HG02938 (cell line): ENCODE data around the gene SLC9A1.
"Not testable (repeated sequence)": the region's sequence is repeated elsewhere in the genome, so short reads cannot be mapped to it uniquely, and the experiment has no call there.

Experiments used
- ATAC-seq: cut with Tn5 transposase; IDR thresholded peaks from one replicate; pipeline ENCODE4 v1.9.1; 2021; ENCODE audit warnings: mild to moderate bottlenecking, moderate library complexity; ENCODE audit not compliant: unreplicated experiment

The SLC9A1 gene

DNA sequence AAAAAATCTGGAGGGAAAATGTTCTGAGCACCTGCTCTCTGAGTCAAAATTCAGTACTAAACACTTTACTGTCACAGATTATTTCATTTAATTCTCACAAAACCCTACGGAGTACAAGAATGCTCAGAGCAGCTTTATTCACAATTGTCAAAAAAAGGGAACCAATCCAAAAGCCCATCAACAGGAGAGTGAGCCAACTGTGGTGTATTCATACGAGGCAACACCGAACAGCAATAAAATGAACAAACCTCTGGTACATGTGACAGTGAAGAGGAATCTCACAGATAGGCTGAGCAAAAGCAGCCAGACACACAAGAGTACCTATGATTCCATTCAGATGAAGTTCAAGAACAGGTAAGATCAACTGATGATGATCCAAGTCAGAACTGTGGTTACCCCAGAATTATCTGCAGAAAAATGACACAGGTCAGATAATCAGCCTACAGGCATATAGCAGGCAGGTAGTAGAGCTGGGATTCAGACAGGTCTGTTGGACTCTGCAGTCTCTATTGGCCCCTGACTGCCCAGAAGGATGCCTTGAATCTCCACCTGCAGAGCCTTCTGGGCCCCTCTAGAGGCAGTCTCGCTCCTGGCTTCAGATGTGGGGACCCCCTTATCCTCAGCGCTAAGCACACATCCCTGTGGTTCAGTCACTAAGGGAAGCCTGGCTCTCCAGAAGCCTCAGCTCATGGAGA is 19.2 kb downstream of the SLC9A1 start:
- no peak for ATAC-seq

DNA sequence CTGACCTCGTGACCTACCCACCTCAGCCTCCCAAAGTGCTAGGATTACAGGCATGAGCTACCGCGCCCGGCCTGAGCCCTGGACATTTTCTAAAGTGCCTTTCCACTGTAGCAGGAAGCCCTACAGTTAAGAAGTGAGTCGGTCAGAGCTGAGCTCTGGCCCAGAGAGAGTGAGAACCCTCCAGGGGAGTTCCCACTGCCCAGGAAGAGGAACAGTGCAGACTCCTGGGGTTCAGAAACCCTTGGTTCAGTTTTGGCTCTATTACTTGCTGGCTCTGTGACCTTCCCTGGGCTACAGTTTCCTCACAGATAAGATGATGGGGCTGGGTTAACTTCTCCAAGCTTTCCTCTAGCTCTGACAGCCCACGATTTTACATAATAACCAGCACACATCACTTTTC is 20.9 kb downstream of the SLC9A1 start:
- ATAC-seq, result peak; percentile 51

DNA sequence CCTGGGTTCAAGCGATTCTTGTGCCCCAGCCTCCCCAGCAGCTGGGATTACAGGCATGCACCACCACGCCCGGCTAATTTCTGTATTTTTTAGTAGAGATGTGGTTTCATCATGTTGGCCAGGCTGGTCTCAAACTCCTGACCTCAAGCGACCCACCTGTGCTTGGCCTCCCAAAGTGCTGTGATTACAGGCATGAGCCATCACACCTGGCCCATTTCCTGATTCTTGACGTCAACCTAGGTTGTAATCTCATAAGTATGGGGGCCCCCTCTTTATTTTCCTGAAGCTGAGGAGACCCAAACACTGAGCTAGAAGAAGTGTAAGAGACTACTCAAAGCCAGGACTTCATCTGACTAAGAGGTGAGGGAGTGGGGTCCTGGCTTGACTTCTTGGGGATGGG is 21.8 kb downstream of the SLC9A1 start:
- no peak for ATAC-seq

DNA sequence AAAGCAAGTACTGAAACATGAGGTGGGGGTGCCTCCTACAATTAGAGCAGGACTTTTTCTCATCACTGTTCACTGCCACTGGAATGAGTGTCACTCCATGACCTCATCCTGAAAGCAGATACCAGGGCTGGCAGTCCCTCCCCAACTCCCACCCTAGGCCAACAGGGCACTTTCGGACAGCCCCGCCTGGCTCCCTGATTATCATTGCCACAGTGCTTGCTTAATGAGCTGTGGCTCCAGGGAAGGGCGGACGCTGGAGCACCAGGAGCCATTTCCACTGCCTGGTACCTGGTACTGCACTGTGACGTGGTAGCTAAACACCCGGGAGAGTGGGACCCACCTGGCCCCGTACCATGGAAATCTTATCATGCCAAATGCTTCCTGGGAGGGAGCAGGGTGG is 22.3 kb downstream of the SLC9A1 start:
- ATAC-seq, result no peak

DNA sequence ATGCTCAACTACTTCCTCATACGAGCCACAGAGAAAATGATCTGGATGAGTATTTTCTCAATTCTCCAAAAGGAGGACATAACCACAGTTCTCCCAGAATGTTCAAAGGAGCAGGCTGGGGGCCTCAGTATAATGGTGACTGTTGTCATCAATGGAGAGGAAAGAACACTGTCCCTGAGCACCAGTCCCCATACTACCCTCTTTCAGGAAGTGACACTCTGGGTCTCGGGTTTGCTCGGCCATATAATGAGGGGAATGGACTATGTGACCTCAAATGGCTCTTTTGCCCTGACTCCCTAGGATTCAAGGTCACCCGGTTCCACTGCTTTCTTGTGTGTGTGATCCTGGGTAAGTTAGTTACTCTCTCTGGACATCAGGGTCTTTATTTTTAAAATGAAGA is 22.8 kb downstream of the SLC9A1 start:
- ATAC-seq, result no peak

DNA sequence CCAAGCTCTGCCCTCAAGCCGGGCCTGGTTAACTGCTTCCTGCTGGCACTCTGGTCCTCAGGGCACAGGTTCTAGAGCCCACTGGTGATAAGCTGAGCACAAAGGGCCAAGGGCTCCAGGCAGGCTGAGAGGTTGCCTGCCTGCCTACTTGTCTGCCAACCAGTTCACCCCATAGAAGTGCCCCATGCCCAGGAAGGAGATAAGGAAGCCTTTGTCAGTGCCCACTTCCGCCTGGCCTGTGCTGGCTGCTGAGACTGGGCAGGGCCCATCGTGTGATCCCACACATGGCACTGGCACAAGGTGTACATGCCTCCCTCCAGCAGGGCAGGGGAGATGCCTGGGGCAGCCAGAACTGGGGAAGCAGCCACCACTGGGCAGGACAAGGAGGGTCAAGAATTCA is 24.1 kb downstream of the SLC9A1 start:
- ATAC-seq, result no peak

DNA sequence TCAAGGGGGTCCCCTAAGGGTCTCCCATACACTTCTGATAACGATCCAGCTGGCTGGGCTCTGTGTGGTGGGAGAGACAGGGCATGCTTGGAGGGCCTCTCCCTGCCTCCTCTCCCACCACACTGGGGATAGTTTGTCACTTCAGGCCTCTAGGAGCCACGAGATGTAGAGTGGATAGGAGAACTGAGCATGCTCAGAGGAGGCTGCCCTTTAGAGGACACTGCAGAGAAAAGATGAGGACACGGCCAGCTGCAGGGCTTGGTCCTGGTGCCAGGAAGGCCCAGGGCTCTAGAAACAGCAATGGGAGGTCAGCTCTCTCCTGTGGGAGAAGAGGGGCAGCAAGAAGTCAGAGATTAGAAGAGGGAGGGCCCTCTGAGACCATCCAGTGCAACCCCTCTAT is 25.7 kb downstream of the SLC9A1 start:
- ATAC-seq, result no peak

DNA sequence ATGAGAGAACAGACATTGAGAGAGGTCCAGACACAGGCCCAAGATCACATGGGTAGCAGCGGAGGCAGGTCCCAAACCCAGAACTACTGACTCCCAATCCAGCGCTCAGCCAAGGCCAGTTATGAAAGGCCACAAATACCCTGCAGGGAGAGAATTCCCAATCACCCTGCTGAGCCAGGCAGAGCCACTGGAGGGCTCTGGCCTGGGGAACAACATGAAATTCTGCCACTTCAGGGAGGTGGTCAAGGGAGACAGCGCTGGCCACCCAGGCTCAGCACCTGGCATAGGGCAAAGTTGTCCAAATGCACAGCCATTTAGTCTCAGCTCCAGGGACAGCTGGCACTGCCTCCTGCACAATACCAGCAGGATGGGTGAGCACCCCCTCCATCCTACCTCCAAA is 27.5 kb downstream of the SLC9A1 start:
- no peak for ATAC-seq

DNA sequence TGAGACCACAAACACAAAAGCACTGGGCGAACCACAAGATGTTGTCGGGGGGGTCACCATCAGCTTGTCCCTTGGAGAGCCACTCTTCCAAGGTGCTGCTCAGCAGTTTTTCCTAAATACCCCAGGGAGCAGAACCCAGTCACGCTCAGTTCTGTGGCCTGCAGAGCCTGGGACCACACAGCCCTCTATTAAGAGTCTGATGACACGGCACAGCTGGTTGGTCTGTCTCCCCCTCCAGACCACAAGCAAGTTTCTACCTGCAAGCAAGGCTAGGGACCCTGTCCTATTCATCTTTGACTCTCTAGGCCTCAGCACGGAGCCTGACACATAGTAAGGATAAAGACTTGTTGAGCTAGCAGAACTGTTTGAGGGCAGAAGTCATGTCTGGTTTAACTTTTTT is 28.5 kb downstream of the SLC9A1 start:
- no peak for ATAC-seq

DNA sequence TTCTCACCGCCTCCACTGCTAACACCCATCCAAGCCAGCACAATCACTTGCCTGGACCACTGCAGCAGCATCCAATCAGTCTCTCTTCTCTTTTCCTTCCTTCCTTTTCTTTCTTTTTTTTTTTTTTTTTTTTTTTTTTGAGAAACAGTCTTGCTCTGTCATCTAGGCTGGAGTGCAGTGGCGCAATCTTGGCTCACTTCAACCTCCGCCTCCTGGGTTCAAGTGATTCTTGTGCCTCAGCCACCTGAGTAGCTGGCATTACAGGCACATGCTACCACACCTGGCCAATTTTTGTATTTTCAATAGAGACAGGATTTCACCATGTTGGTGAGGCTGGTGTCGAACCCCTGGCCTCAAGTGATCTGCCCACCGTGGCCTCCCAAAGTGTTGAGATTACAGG is 29.8 kb downstream of the SLC9A1 start:
- ATAC-seq, result not testable (repeated sequence)

DNA sequence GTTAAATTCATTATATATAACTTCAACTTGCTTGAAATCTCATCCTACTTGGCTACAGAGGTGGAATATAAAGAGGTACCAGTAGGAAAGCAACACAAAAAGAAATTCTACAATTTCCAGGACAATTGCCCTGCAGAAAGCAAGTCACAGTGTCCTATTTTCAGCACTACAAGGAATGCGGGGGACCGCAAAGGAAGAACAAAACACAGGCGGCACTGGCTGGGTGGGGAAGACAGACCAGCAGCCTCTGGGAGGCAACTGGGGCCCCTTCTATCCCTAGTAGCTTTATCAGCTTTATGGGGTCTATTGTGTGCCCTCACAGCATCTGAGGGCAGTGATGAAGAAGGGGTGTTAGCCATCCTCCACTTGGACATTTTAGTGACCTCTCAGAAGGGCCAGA is 30.5 kb downstream of the SLC9A1 start:
- ATAC-seq, result no peak

DNA sequence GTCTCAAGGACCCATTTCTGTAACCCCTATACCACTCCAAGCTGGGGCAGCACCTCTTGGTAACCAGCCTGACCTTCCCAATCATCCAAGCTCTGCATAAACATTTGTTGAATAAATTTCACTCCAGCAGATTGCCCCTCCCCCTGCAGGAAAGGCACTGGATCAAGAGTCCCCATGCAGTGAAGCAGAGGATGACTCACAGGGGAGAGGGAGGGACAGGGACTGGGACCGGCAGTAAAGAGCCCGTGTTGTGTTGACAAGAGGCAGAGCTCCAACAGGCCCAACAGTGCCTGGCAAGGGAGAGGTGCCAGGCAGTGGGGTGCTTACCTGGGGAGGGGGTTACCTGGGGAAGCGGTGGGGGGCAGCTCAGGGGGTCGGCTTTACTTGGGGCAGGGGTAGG is 32.3 kb downstream of the SLC9A1 start:
- ATAC-seq, result no peak

DNA sequence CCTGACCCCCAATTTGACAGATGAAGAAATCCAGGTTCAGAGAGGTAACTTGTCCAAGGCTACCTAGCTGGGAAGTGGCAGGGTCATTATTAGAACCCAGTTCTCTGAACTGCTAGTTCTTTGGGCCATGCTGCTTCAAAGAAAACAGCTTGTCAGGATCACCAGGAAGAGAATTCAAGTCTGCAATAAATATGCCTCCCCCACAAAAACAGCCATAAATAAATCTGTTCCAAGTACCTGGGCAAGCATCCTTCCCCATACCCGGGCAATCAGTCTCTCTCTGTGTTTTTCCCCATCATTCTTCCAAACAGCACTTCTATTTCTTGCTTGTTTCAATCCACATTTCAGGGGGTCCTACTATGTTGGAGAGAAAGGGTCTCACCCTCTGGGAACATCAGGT is 34.1 kb downstream of the SLC9A1 start:
- no peak for ATAC-seq

DNA sequence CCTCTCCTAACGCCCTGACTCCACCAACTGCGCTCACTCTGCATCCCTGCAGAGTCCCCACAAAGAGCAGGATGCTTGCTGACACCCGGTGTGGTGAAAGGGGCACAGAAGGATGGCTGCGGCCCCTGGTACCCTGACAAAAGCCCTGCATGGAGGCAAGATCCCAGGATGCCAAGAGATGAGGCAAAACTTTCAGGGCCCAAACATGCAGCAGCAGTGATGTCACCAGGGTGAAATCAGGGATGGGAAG is 36.6 kb downstream of the SLC9A1 start:
- ATAC-seq, result no peak

DNA sequence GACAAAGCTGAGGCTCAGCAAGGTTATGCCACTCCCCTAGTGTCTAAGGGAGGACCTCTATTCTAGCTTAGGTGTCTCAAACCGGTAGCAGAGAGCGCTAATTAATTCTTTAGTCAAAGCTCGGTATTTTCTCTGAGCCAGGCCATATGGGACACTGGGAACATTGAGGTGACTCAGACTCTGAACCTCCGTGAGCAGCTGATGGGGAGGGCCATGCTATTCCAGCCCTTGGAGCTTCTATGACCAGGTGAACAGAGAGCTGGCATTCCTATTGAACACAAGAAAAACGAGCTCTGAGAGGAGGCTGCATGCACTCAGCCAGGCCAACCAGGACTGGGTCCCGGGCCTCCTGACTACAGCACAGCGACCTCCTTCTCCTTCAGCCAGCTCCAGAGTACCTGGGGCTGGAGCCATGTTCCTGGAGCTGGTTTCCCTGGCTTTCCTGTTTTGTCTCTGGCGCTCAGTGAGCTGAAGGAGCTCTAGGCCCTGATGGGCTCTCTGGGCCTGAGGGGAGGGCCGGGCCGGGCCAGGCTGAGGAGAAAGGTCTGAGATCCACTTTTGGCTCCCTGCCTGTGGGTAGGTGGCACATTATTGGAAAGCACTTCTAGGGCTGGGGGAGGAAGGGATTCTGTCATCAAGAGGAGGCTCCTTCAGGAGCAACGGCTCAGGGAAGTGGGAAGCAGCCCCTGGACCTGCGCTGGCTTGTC is 37.0 kb downstream of the SLC9A1 start:
- no peak for ATAC-seq

DNA sequence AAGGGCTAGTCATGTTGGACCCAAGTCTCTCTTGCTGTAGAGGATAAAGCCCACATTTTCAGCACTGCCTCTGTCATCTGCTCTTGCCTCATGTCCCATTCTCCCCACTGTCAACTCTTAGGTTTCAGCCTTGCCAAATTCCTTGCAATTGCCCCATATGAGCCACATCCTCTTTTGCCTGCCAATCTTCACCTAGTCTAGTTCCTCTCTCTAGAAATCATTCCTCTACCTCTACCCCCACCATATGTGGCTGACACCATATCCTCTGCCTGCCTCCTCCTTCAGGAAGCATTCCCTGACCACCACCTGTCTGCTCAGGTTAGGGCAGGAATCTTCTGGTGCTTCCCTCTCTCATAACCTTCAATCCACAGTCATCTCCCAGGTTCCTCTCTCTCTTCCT is 38.2 kb downstream of the SLC9A1 start:
- no peak for ATAC-seq

DNA sequence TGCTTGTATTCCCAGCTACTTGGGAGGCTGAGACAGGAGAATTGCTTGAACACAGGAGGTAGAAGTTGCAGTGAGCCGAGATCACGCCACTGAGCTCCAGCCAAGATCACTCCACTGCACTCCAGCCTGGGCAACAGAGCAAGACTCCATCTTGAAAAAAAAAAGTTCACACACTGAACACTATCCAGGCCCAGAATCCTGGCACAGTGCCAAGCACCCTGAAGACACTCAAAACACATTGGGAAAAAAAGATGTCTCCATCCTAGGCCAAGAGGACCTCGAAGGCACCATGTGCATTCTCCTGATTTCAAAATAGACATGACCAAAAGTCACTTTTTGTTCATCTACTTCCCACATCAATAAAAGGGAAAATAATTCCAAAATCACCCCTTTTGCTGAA is 38.7 kb downstream of the SLC9A1 start:
- no peak for ATAC-seq

DNA sequence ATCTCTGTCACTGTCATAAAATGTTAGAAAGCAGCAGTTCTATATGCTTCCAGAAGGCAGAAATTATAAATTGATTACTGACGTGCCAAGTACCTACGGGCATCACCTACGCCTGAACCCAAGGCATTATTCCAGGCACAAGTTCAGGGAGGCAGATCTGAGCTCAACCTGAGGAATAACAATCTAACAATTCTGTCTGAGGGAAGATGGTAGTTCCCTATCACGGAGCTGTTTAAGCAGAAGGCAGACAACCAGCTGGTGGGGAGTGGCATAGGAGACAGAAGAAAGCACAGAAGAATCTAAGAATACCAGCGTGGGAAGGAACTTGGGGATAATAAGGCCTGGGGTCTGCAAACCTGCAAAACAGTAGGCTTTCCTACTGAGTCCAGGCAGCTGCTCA is 40.4 kb downstream of the SLC9A1 start:
- ATAC-seq, result no peak

DNA sequence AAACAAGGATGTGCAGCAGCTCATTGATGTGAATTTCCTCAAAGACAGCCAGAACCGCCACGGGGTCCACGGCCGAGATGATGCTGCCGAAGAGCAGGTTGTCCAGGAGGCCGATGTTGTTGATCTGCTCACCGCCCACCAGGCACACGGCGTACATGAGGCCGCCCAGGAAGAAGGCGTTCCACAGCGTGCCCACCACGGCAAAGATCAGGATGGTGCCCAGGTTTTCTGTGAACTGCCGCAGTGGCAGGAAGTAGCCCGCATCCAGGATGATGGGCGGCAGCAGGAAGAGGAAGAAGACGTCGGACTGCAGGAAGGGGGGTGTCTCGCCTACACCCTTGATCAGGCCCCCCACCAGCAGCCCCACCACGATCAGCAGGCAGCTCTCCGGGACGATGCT is 41.1 kb downstream of the SLC9A1 start:
- no peak for ATAC-seq

DNA sequence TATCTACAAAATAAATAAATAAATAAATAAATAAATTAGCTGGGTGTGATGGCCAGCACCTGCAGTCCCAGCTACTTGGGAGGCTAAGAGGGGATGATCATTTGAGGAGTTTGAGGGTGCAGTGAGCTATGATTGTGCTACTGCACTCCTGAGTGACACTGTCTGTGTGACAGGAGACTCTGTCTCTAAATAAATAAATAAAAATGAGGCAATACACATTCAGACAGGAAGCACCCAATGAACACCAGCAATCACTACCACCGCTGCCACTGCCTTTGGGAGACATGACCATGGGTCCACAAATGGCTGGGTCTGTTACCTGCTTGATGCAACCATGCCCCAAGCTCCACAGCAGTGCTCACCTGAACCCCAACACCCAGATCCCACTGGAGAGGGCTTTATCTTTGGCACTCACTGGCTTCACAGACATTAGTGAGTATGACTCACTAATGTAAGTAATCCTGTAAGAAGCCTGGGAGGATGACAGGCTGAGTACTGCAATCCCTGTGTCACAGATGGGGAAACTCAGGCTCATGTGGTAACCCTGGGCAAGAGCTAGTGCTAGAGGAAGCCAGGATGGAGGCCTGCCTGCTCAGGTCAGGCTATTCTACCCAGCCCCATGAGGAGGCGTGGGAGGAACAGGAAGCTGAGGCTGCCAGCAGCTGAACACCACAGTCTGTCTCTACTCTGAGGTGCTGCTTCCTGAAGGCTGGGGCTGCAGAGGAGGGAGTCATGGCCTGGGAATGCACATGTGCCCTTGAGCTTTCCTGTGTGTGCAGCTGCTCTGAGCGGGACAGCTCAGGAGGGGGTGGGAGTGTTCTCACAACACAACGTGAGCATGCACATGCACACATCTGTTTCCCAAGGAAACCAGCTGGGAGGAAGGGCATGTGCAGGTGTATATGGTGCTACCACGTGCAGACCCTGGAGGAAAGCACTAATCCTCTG is 43.0 kb downstream of the SLC9A1 start:
- ATAC-seq, result peak; percentile 84

DNA sequence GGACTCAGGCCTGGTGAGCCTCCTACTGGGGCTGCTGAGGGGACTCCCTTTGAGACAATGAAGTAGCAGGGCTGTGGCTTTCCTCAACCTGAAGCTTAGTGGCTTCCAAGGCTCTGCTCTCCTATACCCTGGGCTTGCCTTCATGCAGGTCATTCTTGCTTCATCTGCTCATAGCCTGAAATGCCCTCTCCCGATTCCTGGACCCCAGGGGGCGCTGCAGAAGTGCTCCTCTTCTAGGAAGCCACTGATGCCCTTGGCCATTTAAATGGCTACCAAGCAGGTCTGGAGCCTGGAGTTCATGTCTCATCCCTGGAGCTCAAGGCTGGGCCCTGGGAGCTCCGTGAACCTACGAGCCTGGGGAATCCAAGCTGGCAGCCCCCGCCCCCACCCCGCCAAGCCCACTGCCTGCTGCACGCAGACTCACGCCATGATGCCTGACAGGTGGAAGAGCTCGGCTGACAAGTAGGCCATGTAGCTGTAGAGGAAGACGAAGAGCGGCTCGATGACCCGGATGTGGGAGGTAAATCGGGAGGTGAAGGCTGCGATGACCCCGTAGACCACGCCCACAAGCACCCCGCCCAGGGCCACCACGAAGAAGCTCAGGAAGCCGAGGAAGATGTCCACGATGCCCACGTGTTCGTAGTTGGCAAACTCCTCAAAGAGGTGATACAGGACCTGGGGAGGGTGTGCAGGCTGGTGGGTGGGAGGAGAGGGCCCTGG is 45.7 kb downstream of the SLC9A1 start:
- no peak for ATAC-seq
